Heart left ventricle (tissue), 13 donors: ENCODE results near the gene SMOC1.

Experiments
- POLR2A ChIP-seq, 2 donors: fragments of 450-650 bp; IDR thresholded peaks; one replicate each; pipeline ENCODE4 v1.6.1; 2017; ENCODE audit warnings: antibody characterized with exemption in 2 of 2, mild to moderate bottlenecking in 2 of 2, moderate library complexity in 2 of 2
- TF ChIP-seq, protein P1 (sequence below), 12 donors: fragments of 200-600 bp; sonication (generic) in 4 of 12; IDR thresholded peaks; one replicate each; pipeline versions ENCODE4 v1.5.0 to v1.8.0; 2018 to 2022; ENCODE audit warnings: antibody characterized with exemption in 12 of 12, mild to moderate bottlenecking in 5 of 12
- donor health status: ischemic (EF 13 %, LVEDD 7.1; RV severe dilation, severe dysfunction).
- donor health status: DM: no; HTN: yes; CAD: no.
- donor health status: DM: no; HTN: no; CAD: no.
- donor health status: ischemic (EF 25% LVEDD 6.9; RV normal size, moderate dysfunction).
- donor health status: ischemic (EF 25% LVEDD 5.7; RV mildly dilated, moderate dysfunction).
- donor health status: ischemic (EF 35%, LVEDD 5.7; RV mildly dilated, moderate dysfunction).
- donor health status: nonischemic (EF 11% LVEDD 7.7; RV severe dilation, severe dysfunction).
- donor health status: DM: yes; HTN: yes; CAD: no.
- donor health status: PGD.
- donor health status: ischemic (EF 29% LVEDD 5.4; RV normal size, mild dysfunction).
- donor health status: nonischemic (EF 23%, LVEDD 6.1; RV moderate dilation, normal function).

DNA sequence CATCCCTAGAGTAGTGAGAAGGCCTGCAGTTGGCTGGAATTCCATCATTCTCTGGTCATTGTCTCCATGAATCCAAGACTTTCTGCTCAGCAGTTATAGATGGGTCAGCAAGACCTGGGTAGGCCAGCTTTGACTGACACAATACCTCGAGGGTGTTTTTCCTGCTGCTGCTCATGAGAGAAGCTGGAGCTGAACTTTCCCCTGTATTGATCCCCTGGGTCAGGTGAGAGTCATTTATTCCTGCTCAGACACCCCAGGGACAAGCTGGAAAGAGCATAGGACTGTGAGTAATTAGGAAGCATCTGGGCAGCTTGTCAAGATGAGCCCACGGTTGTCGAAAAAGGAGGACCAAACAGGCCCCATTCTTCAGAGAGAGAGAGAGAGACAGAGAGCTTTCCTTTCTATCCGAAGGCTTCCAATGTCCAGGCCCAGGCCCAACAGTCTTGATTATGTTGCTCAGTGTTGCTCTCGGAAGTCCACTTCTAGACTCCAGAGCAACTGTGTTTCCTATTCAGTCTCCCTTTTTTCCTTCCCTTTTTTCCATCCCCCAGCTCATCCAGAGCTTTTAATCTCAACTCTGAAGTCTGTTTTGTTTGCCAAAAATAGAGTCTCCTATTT, 178.4 kb downstream of the SMOC1 start:
- TF ChIP-seq, protein P1, sequence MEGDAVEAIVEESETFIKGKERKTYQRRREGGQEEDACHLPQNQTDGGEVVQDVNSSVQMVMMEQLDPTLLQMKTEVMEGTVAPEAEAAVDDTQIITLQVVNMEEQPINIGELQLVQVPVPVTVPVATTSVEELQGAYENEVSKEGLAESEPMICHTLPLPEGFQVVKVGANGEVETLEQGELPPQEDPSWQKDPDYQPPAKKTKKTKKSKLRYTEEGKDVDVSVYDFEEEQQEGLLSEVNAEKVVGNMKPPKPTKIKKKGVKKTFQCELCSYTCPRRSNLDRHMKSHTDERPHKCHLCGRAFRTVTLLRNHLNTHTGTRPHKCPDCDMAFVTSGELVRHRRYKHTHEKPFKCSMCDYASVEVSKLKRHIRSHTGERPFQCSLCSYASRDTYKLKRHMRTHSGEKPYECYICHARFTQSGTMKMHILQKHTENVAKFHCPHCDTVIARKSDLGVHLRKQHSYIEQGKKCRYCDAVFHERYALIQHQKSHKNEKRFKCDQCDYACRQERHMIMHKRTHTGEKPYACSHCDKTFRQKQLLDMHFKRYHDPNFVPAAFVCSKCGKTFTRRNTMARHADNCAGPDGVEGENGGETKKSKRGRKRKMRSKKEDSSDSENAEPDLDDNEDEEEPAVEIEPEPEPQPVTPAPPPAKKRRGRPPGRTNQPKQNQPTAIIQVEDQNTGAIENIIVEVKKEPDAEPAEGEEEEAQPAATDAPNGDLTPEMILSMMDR (IDR thresholded peaks at IDR 0.05), result no peak
- no peak for TF ChIP-seq POLR2A (IDR thresholded peaks at IDR 0.05)
